Spleen (tissue), 7 donors: ENCODE data around the gene EPB41L4A.

Source experiments
- CTCF ChIP-seq, 11 experiments: fragments of 200-600 bp in 7 of 11; fragments of 450-650 bp in 4 of 11; sonication (generic) in 4 of 11; IDR thresholded peaks in 8 of 11; conservative IDR thresholded peaks in 3 of 11; 1 replicate in 7 of 11; 2 replicates in 4 of 11; pipeline versions ENCODE4 v1.4.0 to v1.8.0; 2016 to 2021; ENCODE audit warnings: antibody characterized with exemption in 11 of 11, inconsistent platforms in 4 of 11, mild to moderate bottlenecking in 1 of 11
- POLR2AphosphoS5 ChIP-seq, 3 donors: sonication (generic); formaldehyde crosslinking; IDR thresholded peaks; one replicate each; pipeline ENCODE4 v1.5.1; 2017; ENCODE audit warnings: antibody characterized with exemption in 3 of 3
- donor health status: DM: no; HTN: no; CAD: no; lungs with moderate emphysema.
- donor health status: DM: no; HTN: no; CAD: no.
- donor health status: DM: no; HTN: no; CAD: no.

GRCh38 chr5:112348387-112348786 lies 70.7 kb downstream of the EPB41L4A start:
- TF ChIP-seq CTCF (IDR thresholded peaks at IDR 0.05 in 8 of 11, conservative IDR thresholded peaks at IDR 0.05 in 3 of 11) (no peak), POLR2AphosphoS5 (IDR thresholded peaks at IDR 0.05) (no peak)
